Measurements from ENCODE around the gene UBR3. TPM values are rescaled to one million over a fixed set of nuclear protein-coding genes. Genes with fewer than 3 reads are reported as not detected.

Gene UBR3
- total and polyA plus RNA-seq, 2 experiments from 2014 or later, result 10.7 to 28.0 TPM

DNA sequence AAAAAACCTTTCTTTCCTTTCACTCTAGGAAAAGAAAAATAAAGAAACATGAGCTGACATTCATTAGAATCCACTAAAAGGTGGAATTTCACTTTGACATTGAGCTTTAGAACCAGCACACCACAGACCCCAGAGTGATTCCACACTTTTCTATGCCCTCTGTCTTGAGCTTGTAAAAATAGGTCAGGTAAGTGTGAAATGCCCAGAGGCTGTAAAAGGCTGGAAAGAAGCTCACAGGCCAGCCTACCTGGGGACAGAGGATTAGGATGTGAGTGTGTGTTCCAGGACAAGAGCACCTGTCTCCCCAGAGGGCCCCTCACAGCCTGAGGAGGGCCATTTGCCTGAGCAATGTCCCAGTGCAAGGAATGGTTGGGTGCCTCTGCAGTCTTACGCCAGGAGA, 294.4 kb downstream of the UBR3 start (continued):
- TF ChIP-seq, protein P1, sequence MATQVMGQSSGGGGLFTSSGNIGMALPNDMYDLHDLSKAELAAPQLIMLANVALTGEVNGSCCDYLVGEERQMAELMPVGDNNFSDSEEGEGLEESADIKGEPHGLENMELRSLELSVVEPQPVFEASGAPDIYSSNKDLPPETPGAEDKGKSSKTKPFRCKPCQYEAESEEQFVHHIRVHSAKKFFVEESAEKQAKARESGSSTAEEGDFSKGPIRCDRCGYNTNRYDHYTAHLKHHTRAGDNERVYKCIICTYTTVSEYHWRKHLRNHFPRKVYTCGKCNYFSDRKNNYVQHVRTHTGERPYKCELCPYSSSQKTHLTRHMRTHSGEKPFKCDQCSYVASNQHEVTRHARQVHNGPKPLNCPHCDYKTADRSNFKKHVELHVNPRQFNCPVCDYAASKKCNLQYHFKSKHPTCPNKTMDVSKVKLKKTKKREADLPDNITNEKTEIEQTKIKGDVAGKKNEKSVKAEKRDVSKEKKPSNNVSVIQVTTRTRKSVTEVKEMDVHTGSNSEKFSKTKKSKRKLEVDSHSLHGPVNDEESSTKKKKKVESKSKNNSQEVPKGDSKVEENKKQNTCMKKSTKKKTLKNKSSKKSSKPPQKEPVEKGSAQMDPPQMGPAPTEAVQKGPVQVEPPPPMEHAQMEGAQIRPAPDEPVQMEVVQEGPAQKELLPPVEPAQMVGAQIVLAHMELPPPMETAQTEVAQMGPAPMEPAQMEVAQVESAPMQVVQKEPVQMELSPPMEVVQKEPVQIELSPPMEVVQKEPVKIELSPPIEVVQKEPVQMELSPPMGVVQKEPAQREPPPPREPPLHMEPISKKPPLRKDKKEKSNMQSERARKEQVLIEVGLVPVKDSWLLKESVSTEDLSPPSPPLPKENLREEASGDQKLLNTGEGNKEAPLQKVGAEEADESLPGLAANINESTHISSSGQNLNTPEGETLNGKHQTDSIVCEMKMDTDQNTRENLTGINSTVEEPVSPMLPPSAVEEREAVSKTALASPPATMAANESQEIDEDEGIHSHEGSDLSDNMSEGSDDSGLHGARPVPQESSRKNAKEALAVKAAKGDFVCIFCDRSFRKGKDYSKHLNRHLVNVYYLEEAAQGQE (IDR thresholded peaks at IDR 0.05; ENCODE audit: unreplicated experiment), result no peak
- no peak for TF ChIP-seq NANOG (IDR thresholded peaks at IDR 0.05; ENCODE audit: borderline replicate concordance)
- TF ChIP-seq EZH2 (IDR thresholded peaks at IDR 0.05; ENCODE audit: low read depth, unreplicated experiment), result no peak
- no peak for TF ChIP-seq JUNB (IDR thresholded peaks at IDR 0.05; ENCODE audit: unreplicated experiment)
- TF ChIP-seq EZH2phosphoT487 (IDR thresholded peaks at IDR 0.05; ENCODE audit: unreplicated experiment), result no peak

DNA sequence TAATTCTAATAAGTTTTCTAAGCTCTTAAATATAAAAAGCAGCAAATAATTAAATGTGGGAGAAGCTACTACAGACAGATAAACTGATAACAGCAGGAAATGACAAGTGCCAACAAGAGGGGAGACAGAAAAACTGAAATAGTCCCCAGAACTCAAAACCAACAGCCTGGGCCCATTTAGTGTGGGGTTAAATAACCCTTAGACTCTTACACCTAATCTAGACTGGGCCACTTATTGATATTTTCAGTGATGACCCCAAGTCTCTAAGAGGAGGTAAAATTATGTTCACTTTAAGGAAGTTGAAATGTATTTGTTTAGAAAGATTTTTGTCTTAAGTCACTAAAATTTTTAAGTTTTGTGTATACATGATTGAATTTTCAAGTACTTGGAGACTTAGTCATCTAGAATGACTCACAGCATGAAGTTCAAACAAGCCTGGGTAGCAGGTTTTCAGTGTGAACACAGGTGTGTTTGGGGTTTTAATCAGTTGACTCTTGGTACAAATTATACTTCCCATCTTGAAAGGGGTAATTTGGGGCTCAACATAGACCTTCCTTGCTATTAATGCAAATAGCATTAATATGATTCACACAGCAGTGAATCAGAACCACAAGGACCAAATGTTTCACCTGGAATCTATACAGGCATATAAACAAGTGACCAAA, 295.8 kb downstream of the UBR3 start:
- Histone ChIP-seq H3K36me3 (ENCODE audit: insufficient read depth) (peaks cover 3% of the 10 kb centered on the region; the same call in 1 of the 2 replicates), H3K4me2 (no peak overlapping the region), H4K20me1 (replicated peaks; ENCODE audit: insufficient read depth) (no peaks in the 10 kb centered on the region), H3K27me3 (ENCODE audit: insufficient read depth) (no peaks in the 10 kb centered on the region), H3K4me1 (ENCODE audit: insufficient read depth) (peaks cover 6% of the 10 kb centered on the region; the same call in 1 of the 2 replicates), H3F3A (replicated peaks; ENCODE audit: low read depth) (no peaks in the 10 kb centered on the region), H3K27ac (ENCODE audit: low read depth) (no peak overlapping the region), H3K9me2 (ENCODE audit: insufficient read depth) (peaks cover 9% of the 10 kb centered on the region; the same call in 1 of the 2 replicates), H2AFZ (no peak overlapping the region), H3K4me3 (no peak overlapping the region), H3K79me2 (replicated peaks; ENCODE audit: insufficient read depth) (no peaks in the 10 kb centered on the region)
- no peaks in the 10 kb centered on the region for H3K27me3 Mint-ChIP-seq (ENCODE audit: insufficient read depth, low read depth, poor library complexity)
- H3K9me3 Mint-ChIP-seq, result peaks cover 36% of the 10 kb centered on the region
- DNase-seq (ENCODE audit: low spot score), result no peak
- no peak overlapping the region for H3K4me3 Mint-ChIP-seq
- no peaks in the 10 kb centered on the region; the same call in 2 of the 3 replicates for H3K4me1 Mint-ChIP-seq
- H3K27ac Mint-ChIP-seq, result no peak overlapping the region
- H3K36me3 Mint-ChIP-seq (ENCODE audit: low read depth), result peaks cover 30% of the 10 kb centered on the region
- ATAC-seq, result no peak
- TF ChIP-seq STAT1 (IDR thresholded peaks at IDR 0.05; ENCODE audit: unreplicated experiment), result no peak
- TF ChIP-seq, protein P2, sequence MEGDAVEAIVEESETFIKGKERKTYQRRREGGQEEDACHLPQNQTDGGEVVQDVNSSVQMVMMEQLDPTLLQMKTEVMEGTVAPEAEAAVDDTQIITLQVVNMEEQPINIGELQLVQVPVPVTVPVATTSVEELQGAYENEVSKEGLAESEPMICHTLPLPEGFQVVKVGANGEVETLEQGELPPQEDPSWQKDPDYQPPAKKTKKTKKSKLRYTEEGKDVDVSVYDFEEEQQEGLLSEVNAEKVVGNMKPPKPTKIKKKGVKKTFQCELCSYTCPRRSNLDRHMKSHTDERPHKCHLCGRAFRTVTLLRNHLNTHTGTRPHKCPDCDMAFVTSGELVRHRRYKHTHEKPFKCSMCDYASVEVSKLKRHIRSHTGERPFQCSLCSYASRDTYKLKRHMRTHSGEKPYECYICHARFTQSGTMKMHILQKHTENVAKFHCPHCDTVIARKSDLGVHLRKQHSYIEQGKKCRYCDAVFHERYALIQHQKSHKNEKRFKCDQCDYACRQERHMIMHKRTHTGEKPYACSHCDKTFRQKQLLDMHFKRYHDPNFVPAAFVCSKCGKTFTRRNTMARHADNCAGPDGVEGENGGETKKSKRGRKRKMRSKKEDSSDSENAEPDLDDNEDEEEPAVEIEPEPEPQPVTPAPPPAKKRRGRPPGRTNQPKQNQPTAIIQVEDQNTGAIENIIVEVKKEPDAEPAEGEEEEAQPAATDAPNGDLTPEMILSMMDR (conservative IDR thresholded peaks at IDR 0.05; ENCODE audit: low read depth in 2 of 2), result no peak
- no peak for TF ChIP-seq CREB1 (CRISPR knock-in tag; IDR thresholded peaks at IDR 0.05; ENCODE audit: low read depth)
- TF ChIP-seq, protein P3, sequence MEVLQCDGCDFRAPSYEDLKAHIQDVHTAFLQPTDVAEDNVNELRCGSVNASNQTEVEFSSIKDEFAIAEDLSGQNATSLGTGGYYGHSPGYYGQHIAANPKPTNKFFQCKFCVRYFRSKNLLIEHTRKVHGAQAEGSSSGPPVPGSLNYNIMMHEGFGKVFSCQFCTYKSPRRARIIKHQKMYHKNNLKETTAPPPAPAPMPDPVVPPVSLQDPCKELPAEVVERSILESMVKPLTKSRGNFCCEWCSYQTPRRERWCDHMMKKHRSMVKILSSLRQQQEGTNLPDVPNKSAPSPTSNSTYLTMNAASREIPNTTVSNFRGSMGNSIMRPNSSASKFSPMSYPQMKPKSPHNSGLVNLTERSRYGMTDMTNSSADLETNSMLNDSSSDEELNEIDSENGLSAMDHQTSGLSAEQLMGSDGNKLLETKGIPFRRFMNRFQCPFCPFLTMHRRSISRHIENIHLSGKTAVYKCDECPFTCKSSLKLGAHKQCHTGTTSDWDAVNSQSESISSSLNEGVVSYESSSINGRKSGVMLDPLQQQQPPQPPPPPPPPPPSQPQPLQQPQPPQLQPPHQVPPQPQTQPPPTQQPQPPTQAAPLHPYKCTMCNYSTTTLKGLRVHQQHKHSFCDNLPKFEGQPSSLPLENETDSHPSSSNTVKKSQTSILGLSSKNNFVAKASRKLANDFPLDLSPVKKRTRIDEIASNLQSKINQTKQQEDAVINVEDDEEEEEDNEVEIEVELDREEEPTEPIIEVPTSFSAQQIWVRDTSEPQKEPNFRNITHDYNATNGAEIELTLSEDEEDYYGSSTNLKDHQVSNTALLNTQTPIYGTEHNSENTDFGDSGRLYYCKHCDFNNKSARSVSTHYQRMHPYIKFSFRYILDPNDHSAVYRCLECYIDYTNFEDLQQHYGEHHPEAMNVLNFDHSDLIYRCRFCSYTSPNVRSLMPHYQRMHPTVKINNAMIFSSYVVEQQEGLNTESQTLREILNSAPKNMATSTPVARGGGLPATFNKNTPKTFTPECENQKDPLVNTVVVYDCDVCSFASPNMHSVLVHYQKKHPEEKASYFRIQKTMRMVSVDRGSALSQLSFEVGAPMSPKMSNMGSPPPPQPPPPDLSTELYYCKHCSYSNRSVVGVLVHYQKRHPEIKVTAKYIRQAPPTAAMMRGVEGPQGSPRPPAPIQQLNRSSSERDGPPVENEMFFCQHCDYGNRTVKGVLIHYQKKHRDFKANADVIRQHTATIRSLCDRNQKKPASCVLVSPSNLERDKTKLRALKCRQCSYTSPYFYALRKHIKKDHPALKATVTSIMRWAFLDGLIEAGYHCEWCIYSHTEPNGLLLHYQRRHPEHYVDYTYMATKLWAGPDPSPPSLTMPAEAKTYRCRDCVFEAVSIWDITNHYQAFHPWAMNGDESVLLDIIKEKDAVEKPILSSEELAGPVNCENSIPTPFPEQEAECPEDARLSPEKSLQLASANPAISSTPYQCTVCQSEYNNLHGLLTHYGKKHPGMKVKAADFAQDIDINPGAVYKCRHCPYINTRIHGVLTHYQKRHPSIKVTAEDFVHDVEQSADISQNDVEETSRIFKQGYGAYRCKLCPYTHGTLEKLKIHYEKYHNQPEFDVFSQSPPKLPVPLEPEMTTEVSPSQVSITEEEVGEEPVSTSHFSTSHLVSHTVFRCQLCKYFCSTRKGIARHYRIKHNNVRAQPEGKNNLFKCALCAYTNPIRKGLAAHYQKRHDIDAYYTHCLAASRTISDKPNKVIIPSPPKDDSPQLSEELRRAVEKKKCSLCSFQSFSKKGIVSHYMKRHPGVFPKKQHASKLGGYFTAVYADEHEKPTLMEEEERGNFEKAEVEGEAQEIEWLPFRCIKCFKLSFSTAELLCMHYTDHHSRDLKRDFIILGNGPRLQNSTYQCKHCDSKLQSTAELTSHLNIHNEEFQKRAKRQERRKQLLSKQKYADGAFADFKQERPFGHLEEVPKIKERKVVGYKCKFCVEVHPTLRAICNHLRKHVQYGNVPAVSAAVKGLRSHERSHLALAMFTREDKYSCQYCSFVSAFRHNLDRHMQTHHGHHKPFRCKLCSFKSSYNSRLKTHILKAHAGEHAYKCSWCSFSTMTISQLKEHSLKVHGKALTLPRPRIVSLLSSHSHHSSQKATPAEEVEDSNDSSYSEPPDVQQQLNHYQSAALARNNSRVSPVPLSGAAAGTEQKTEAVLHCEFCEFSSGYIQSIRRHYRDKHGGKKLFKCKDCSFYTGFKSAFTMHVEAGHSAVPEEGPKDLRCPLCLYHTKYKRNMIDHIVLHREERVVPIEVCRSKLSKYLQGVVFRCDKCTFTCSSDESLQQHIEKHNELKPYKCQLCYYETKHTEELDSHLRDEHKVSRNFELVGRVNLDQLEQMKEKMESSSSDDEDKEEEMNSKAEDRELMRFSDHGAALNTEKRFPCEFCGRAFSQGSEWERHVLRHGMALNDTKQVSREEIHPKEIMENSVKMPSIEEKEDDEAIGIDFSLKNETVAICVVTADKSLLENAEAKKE (CRISPR knock-in tag; IDR thresholded peaks at IDR 0.05), result no peak
- TF ChIP-seq, protein P1 (IDR thresholded peaks at IDR 0.05; ENCODE audit: unreplicated experiment), result no peak

Data from GM23338 (cell line).